Thyroid gland (tissue), 4 donors: ENCODE results near the gene GPRIN2.

Experiments
- POLR2A ChIP-seq, 2 donors: fragments of 450-650 bp; IDR thresholded peaks; one replicate each; pipeline ENCODE4 v1.6.1; 2017; ENCODE audit warnings: antibody characterized with exemption in 2 of 2, mild to moderate bottlenecking in 2 of 2, moderate library complexity in 1 of 2
- TF ChIP-seq, protein P1 (sequence below), 6 experiments: fragments of 200-600 bp in 3 of 6; fragments of 450-650 bp in 3 of 6; sonication (generic) in 3 of 6; IDR thresholded peaks; one replicate each; pipeline ENCODE4 v1.5.1; 2016 to 2019; ENCODE audit warnings: antibody characterized with exemption in 6 of 6, mild to moderate bottlenecking in 2 of 6, inconsistent platforms in 1 of 6, moderate library complexity in 1 of 6

- TF ChIP-seq, protein P1, sequence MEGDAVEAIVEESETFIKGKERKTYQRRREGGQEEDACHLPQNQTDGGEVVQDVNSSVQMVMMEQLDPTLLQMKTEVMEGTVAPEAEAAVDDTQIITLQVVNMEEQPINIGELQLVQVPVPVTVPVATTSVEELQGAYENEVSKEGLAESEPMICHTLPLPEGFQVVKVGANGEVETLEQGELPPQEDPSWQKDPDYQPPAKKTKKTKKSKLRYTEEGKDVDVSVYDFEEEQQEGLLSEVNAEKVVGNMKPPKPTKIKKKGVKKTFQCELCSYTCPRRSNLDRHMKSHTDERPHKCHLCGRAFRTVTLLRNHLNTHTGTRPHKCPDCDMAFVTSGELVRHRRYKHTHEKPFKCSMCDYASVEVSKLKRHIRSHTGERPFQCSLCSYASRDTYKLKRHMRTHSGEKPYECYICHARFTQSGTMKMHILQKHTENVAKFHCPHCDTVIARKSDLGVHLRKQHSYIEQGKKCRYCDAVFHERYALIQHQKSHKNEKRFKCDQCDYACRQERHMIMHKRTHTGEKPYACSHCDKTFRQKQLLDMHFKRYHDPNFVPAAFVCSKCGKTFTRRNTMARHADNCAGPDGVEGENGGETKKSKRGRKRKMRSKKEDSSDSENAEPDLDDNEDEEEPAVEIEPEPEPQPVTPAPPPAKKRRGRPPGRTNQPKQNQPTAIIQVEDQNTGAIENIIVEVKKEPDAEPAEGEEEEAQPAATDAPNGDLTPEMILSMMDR (IDR thresholded peaks at IDR 0.05) = no peak
- no peak for TF ChIP-seq POLR2A (IDR thresholded peaks at IDR 0.05)
Observed at GRCh38 chr10:46560381-46560780, 3.9 kb upstream of the GPRIN2 start.
